Measurements from ENCODE around the gene DLG5. TPM values are rescaled to one million over a fixed set of nuclear protein-coding genes. Genes with fewer than 3 reads are reported as not detected.
A peak's percentile ranks its signal among the peaks of the same experiment; 100 is the strongest.

Gene DLG5
- total and polyA plus RNA-seq, 9 of the 15 experiments (the other 6 are each of a cell fraction or from before 2014, with no cell fraction given), result 1.4 to 26.8 (median 11.2) TPM

- TF ChIP-seq, protein P1, sequence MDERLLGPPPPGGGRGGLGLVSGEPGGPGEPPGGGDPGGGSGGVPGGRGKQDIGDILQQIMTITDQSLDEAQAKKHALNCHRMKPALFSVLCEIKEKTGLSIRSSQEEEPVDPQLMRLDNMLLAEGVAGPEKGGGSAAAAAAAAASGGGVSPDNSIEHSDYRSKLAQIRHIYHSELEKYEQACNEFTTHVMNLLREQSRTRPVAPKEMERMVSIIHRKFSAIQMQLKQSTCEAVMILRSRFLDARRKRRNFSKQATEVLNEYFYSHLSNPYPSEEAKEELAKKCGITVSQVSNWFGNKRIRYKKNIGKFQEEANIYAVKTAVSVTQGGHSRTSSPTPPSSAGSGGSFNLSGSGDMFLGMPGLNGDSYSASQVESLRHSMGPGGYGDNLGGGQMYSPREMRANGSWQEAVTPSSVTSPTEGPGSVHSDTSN (CRISPR knock-in tag; IDR thresholded peaks at IDR 0.05; ENCODE audit: low read depth), result no peak
- TF ChIP-seq, protein P1 (tag; conservative IDR thresholded peaks at IDR 0.05; ENCODE audit: low read depth), result no peak
- TF ChIP-seq HEY1 (CRISPR knock-in tag; IDR thresholded peaks at IDR 0.05; ENCODE audit: borderline replicate concordance) (no peak), ATF1 (CRISPR knock-in tag; IDR thresholded peaks at IDR 0.05) (no peak), ATF1 (tag; IDR thresholded peaks at IDR 0.05) (peak; percentile 69), CREB1 (IDR thresholded peaks at IDR 0.05) (0 out of 2 replicates have a peak, but pooled peaks have one; percentile 24), CREB1 (CRISPR knock-in tag; IDR thresholded peaks at IDR 0.05) (peak; percentile 62; the same call in 1 of the 2 replicates), CBX1 (IDR thresholded peaks at IDR 0.05; ENCODE audit: low read depth) (no peak), SP2 (IDR thresholded peaks at IDR 0.05; ENCODE audit: extremely low read depth, low read depth, low read length, poor library complexity, severe bottlenecking) (no peak), TCF7 (IDR thresholded peaks at IDR 0.05; ENCODE audit: borderline replicate concordance) (no peak), LEF1 (IDR thresholded peaks at IDR 0.05) (no peak), HMG20A (CRISPR knock-in tag; conservative IDR thresholded peaks at IDR 0.05) (no peak), CCAR2 (IDR thresholded peaks at IDR 0.05; ENCODE audit: low read depth, low read length) (no peak), CREM (IDR thresholded peaks at IDR 0.05; ENCODE audit: low read depth) (peak; percentile 50), ZNF354B (CRISPR knock-in tag; IDR thresholded peaks at IDR 0.05) (no peak), PRMT5 (CRISPR knock-in tag; IDR thresholded peaks at IDR 0.05) (no peak), ASH1L (IDR thresholded peaks at IDR 0.05; ENCODE audit: borderline replicate concordance, low read depth, partially characterized antibody) (no peak), ZNF77 (CRISPR knock-in tag; IDR thresholded peaks at IDR 0.05) (no peak), FUS (optimal IDR thresholded peaks at IDR 0.05; ENCODE audit: low read depth, low read length) (no peak)
- TF ChIP-seq, protein P2, sequence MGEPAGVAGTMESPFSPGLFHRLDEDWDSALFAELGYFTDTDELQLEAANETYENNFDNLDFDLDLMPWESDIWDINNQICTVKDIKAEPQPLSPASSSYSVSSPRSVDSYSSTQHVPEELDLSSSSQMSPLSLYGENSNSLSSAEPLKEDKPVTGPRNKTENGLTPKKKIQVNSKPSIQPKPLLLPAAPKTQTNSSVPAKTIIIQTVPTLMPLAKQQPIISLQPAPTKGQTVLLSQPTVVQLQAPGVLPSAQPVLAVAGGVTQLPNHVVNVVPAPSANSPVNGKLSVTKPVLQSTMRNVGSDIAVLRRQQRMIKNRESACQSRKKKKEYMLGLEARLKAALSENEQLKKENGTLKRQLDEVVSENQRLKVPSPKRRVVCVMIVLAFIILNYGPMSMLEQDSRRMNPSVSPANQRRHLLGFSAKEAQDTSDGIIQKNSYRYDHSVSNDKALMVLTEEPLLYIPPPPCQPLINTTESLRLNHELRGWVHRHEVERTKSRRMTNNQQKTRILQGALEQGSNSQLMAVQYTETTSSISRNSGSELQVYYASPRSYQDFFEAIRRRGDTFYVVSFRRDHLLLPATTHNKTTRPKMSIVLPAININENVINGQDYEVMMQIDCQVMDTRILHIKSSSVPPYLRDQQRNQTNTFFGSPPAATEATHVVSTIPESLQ (CRISPR knock-in tag; IDR thresholded peaks at IDR 0.05), result no peak
Measured at GRCh38 chr10:77889277-77889903, 37.2 kb downstream of the DLG5 start (continued).
